Measurements from ENCODE around the gene EML4. TPM values are rescaled to one million over a fixed set of nuclear protein-coding genes. Genes with fewer than 3 reads are reported as not detected.

EML4 gene
- total and polyA plus RNA-seq, 9 of the 15 experiments (the other 6 are each of a cell fraction or from before 2014, with no cell fraction given): 14.7 to 48.3 (median 36.5) TPM

DNA sequence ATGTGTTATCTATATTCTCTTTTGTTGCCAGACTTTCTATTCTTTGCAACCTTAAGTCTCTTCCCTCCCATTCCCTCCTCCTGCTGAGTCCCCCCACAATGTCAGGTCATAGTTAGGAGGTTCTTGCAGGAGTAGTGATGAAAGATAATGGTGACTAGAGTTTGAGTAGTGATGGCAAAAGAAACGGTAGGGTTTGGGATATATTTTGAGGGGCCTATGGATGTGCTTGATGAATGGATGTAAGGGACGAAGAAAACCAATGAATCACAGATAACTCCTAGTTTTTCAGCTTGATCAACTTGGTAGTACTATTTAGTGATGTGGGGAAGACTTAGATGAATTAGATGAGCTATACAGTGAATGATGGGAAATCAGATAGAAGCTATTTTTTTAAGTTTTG is 21.0 kb downstream of the EML4 start:
- intact Hi-C loops (cut with micrococcal nuclease): loop anchor here (10.0 kb wide), 1 partner anchor 315 kb away; no protein-coding TSS in a partner anchor

More for the DNA sequence above, 21.0 kb downstream of the EML4 start:
- Histone ChIP-seq H3K9me3 (replicated peaks; ENCODE audit: control insufficient read depth, insufficient read depth, low read depth, low read length) (no peaks in the 10 kb centered on the region), H3K27ac (ENCODE audit: extremely low read depth, low read depth, low read length) (no peak overlapping the region), H3K9ac (ENCODE audit: insufficient read depth in 1 of 2, low read depth in 2 of 2, low read length in 2 of 2) (no peak overlapping the region), H3K9me1 (ENCODE audit: control insufficient read depth, insufficient read depth, low read length) (no peaks in the 10 kb centered on the region), H3K36me3 (ENCODE audit: control insufficient read depth, insufficient read depth, low read length) (no peaks in the 10 kb centered on the region), H3K4me2 (ENCODE audit: insufficient read depth, low read length) (no peak overlapping the region), H3K27me3 (ENCODE audit: control insufficient read depth in 2 of 2, insufficient read depth in 2 of 2, low read length in 2 of 2) (no peaks in the 10 kb centered on the region), H3K79me2 (ENCODE audit: control insufficient read depth, insufficient read depth, low read length) (peaks cover 6% of the 10 kb centered on the region; the same call in 2 of the 3 replicates), H2AFZ (ENCODE audit: low read depth, low read length) (no peak overlapping the region), H4K20me1 (replicated peaks; ENCODE audit: control insufficient read depth, insufficient read depth, low read length) (0 out of 2 replicates have a peak, but pooled peaks cover 8% of the 10 kb centered on the region), H3K4me3 (no peak overlapping the region), H3K4me1 (replicated peaks in 1 of 2; ENCODE audit: control insufficient read depth in 2 of 2, insufficient read depth in 2 of 2, low read length in 2 of 2) (peaks cover 0 to 5% of the 10 kb centered on the region in 2 experiments; a peak in 1 of 5 replicates)
- TF ChIP-seq KDM5B (IDR thresholded peaks at IDR 0.05; ENCODE audit: insufficient replicate concordance, low read depth, low read length): no peak
- no peak for TF ChIP-seq BDP1 (IDR thresholded peaks at IDR 0.05; ENCODE audit: insufficient read depth, insufficient read length)
- TF ChIP-seq, protein P1, sequence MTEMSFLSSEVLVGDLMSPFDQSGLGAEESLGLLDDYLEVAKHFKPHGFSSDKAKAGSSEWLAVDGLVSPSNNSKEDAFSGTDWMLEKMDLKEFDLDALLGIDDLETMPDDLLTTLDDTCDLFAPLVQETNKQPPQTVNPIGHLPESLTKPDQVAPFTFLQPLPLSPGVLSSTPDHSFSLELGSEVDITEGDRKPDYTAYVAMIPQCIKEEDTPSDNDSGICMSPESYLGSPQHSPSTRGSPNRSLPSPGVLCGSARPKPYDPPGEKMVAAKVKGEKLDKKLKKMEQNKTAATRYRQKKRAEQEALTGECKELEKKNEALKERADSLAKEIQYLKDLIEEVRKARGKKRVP (CRISPR knock-in tag; IDR thresholded peaks at IDR 0.05): no peak
- TF ChIP-seq, protein P2, sequence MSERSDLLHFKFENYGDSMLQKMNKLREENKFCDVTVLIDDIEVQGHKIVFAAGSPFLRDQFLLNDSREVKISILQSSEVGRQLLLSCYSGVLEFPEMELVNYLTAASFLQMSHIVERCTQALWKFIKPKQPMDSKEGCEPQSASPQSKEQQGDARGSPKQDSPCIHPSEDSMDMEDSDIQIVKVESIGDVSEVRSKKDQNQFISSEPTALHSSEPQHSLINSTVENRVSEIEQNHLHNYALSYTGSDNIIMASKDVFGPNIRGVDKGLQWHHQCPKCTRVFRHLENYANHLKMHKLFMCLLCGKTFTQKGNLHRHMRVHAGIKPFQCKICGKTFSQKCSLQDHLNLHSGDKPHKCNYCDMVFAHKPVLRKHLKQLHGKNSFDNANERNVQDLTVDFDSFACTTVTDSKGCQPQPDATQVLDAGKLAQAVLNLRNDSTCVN (CRISPR knock-in tag; IDR thresholded peaks at IDR 0.05): no peak
- TF ChIP-seq, protein P3, sequence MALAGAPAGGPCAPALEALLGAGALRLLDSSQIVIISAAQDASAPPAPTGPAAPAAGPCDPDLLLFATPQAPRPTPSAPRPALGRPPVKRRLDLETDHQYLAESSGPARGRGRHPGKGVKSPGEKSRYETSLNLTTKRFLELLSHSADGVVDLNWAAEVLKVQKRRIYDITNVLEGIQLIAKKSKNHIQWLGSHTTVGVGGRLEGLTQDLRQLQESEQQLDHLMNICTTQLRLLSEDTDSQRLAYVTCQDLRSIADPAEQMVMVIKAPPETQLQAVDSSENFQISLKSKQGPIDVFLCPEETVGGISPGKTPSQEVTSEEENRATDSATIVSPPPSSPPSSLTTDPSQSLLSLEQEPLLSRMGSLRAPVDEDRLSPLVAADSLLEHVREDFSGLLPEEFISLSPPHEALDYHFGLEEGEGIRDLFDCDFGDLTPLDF (CRISPR knock-in tag; IDR thresholded peaks at IDR 0.05): no peak
- TF ChIP-seq, protein P4, sequence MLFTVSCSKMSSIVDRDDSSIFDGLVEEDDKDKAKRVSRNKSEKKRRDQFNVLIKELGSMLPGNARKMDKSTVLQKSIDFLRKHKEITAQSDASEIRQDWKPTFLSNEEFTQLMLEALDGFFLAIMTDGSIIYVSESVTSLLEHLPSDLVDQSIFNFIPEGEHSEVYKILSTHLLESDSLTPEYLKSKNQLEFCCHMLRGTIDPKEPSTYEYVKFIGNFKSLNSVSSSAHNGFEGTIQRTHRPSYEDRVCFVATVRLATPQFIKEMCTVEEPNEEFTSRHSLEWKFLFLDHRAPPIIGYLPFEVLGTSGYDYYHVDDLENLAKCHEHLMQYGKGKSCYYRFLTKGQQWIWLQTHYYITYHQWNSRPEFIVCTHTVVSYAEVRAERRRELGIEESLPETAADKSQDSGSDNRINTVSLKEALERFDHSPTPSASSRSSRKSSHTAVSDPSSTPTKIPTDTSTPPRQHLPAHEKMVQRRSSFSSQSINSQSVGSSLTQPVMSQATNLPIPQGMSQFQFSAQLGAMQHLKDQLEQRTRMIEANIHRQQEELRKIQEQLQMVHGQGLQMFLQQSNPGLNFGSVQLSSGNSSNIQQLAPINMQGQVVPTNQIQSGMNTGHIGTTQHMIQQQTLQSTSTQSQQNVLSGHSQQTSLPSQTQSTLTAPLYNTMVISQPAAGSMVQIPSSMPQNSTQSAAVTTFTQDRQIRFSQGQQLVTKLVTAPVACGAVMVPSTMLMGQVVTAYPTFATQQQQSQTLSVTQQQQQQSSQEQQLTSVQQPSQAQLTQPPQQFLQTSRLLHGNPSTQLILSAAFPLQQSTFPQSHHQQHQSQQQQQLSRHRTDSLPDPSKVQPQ (CRISPR knock-in tag; IDR thresholded peaks at IDR 0.05; ENCODE audit: borderline replicate concordance): no peak
- TF ChIP-seq SPI1 (IDR thresholded peaks at IDR 0.05; ENCODE audit: borderline replicate concordance, low read depth, low read length): no peak
- TF ChIP-seq CBFB (CRISPR knock-in tag; IDR thresholded peaks at IDR 0.05): no peak
- no peak for TF ChIP-seq CREB1 (IDR thresholded peaks at IDR 0.05)
- TF ChIP-seq CREB1 (CRISPR knock-in tag; IDR thresholded peaks at IDR 0.05): no peak
- ATAC-seq: no peak
- no peak for DNase-seq (ENCODE audit: extremely low read depth in 1 of 4, low spot score in 3 of 4)
- POLR2A ChIA-PET: interaction anchor here (1.6 to 2.8 kb wide), 2 partner anchors 10 to 20 kb away, joined by 4 to 10 read pairs; no protein-coding TSS in a partner anchor
- in situ Hi-C loops (cut with MboI): no loop called here
- 42% methylated on average over 2 of the region's 2 CpGs for WGBS (ENCODE audit: insufficient coverage, low coverage, missing lambda C conversion rate)
- FAIRE-seq: no peak
- CTCF ChIA-PET (ENCODE audit: low intra/inter-chr PET ratio): no interaction called here
- no TSS peak for BruUV-seq (replicated peaks)
